ENCODE results near the gene FUT2.

The FUT2 gene

GRCh38 chr19:48750771-48751504 lies 55.2 kb downstream of the FUT2 start:
- no peak for DNase-seq (ENCODE audit: low read depth)

- DNase-seq (ENCODE audit: low read depth), result no peak
These were observed 56.2 kb downstream of the FUT2 start for GRCh38 chr19:48751845-48752495.

GRCh38 chr19:48752496-48753365 lies 57.0 kb downstream of the FUT2 start, which contains the start of gene FUT1:
Gene FUT1, minus strand, starts transcription at chr19:48752641. Its CDS starts 1,360 bp downstream, at chr19:48751281.
- no peak for DNase-seq (ENCODE audit: low read depth)

GRCh38 chr19:48755084-48755641 lies 59.4 kb downstream of the FUT2 start, which contains the start of gene FGF21:
Gene FGF21, plus strand, starts transcription at chr19:48755524. Its CDS starts 713 bp downstream, at chr19:48756237.
- DNase-seq (ENCODE audit: low read depth), result no peak

All from stimulated activated CD4-positive, alpha-beta T cell treated with anti-CD3 and anti-CD28 coated beads, Interleukin-2, amount 100 ng/mL, for 4 hours (primary cell).